IMR-90 (cell line): ENCODE measurements around the gene RHBDF2. TPM values are rescaled to one million over a fixed set of nuclear protein-coding genes. Genes with fewer than 3 reads are reported as not detected.

Experiments used
- ATAC-seq: fragments of 200-7000 bp; cut with Tn5 transposase; 2 replicates; pipeline ENCODE4 v1.9.1; 2020; ENCODE audit warnings: low read depth, mild to moderate bottlenecking, moderate library complexity
- BruUV-seq: library from RNA; stranded (reverse); fragments of 400-500 nt; replicated peaks from 2 replicates; lab custom pipeline; 2021; lab: Mats Ljungman, UMichigan
- CTCF ChIA-PET: fragments of 300-600 bp; formaldehyde crosslinking; extraction: SDS; loops from one replicate; lab custom pipeline; 2021; ENCODE audit warnings: antibody characterized with exemption; lab: Yijun Ruan, JAX
- POLR2A ChIA-PET: fragments of 300-600 bp; sonication (Branson Sonifier 250); formaldehyde crosslinking; loops from one replicate; lab custom pipeline; 2022; ENCODE audit warnings: antibody characterized with exemption; ENCODE audit not compliant: unreplicated experiment; lab: Charles Lee
- DNase-seq: peaks from one replicate; pipeline ENCODE4 v3.0.0; 2013
- H2AFZ ChIP-seq: replicated peaks from 2 replicates; pipeline ENCODE3; 2013; ENCODE audit warnings: low read length, mild to moderate bottlenecking; ENCODE audit not compliant: poor library complexity
- H2AK5ac ChIP-seq: 2 replicates; pipeline ENCODE4 v1.6.1; 2013; ENCODE audit warnings: low read depth, low read length, inconsistent platforms
- H2AK9ac ChIP-seq: replicated peaks from 2 replicates; pipeline ENCODE3; 2013; ENCODE audit warnings: mild to moderate bottlenecking, low read depth, low read length, moderate library complexity; ENCODE audit not compliant: poor library complexity
- H2BK120ac ChIP-seq: 2 replicates; pipeline ENCODE4 v1.6.1; 2013; ENCODE audit warnings: low read depth, low read length, inconsistent platforms
- H2BK15ac ChIP-seq: 3 replicates; pipeline ENCODE4 v1.6.1; 2013; ENCODE audit warnings: low read depth, low read length, inconsistent platforms
- H2BK20ac ChIP-seq: 2 replicates; pipeline ENCODE4 v1.6.1; 2013; ENCODE audit warnings: low read depth, mild to moderate bottlenecking, inconsistent platforms, low read length, moderate library complexity
- H2BK5ac ChIP-seq: 2 replicates; pipeline ENCODE4 v1.6.1; 2013; ENCODE audit warnings: mild to moderate bottlenecking, low read depth, low read length, inconsistent platforms; ENCODE audit not compliant: poor library complexity, severe bottlenecking
- H3K14ac ChIP-seq: replicated peaks from 2 replicates; pipeline ENCODE4 v1.6.1; 2013; ENCODE audit warnings: low read depth, low read length, inconsistent platforms
- H3K18ac ChIP-seq: 2 replicates; pipeline ENCODE4 v1.6.1; 2013; ENCODE audit warnings: low read depth, low read length, control low read depth
- H3K23ac ChIP-seq: 2 replicates; pipeline ENCODE4 v1.6.1; 2013; ENCODE audit warnings: low read depth, low read length, inconsistent platforms
- H3K27ac ChIP-seq: 2 replicates; pipeline ENCODE4 v1.5.1; 2013; ENCODE audit warnings: mild to moderate bottlenecking, control low read depth, low read length; ENCODE audit not compliant: insufficient read depth
- H3K27me3 ChIP-seq: 2 replicates; pipeline ENCODE4 v1.6.1; 2013; ENCODE audit warnings: low read length; ENCODE audit not compliant: control insufficient read depth, insufficient read depth
- H3K36me3 ChIP-seq: 2 replicates; pipeline ENCODE4 v1.6.1; 2013; ENCODE audit warnings: low read length, mixed read lengths; ENCODE audit not compliant: control insufficient read depth, insufficient read depth
- H3K4ac ChIP-seq: 2 replicates; pipeline ENCODE4 v1.6.1; 2013; ENCODE audit warnings: low read depth, low read length, inconsistent platforms
- H3K4me1 ChIP-seq: 2 replicates; pipeline ENCODE4 v1.6.1; 2013; ENCODE audit warnings: low read length, mixed read lengths; ENCODE audit not compliant: control insufficient read depth, insufficient read depth
- H3K4me2 ChIP-seq: 2 replicates; pipeline ENCODE4 v1.6.1; 2013; ENCODE audit warnings: low read depth, mild to moderate bottlenecking, control low read depth, low read length, moderate library complexity
- H3K4me3 ChIP-seq: 2 replicates; pipeline ENCODE4 v1.5.1; 2013; ENCODE audit warnings: low read depth, mild to moderate bottlenecking, control low read depth, low read length, moderate library complexity; ENCODE audit not compliant: insufficient read depth
- H3K56ac ChIP-seq: 2 replicates; pipeline ENCODE4 v1.6.1; 2013; ENCODE audit warnings: low read length, inconsistent platforms; ENCODE audit not compliant: insufficient read depth; ENCODE audit errors: extremely low read depth
- H3K79me1 ChIP-seq, 2 experiments: 2 replicates each; pipeline ENCODE4 v1.6.1; 2013; ENCODE audit warnings: low read length in 2 of 2, inconsistent platforms in 1 of 2, low read depth in 1 of 2
- H3K9ac ChIP-seq: 2 replicates; pipeline ENCODE4 v1.6.1; 2013; ENCODE audit warnings: low read depth, low read length, control low read depth
- H3K9me1 ChIP-seq: 2 replicates; pipeline ENCODE4 v1.6.1; 2013; ENCODE audit warnings: low read length, inconsistent platforms; ENCODE audit not compliant: insufficient read depth
- H3K9me3 ChIP-seq: 2 replicates; pipeline ENCODE4 v1.6.1; 2013; ENCODE audit warnings: low read length; ENCODE audit not compliant: control insufficient read depth, insufficient read depth
- H4K20me1 ChIP-seq: 2 replicates; pipeline ENCODE4 v1.6.1; 2013; ENCODE audit warnings: low read length, inconsistent platforms; ENCODE audit not compliant: insufficient read depth
- H4K5ac ChIP-seq: 2 replicates; pipeline ENCODE4 v1.6.1; 2013; ENCODE audit warnings: mild to moderate bottlenecking, low read depth, low read length, control low read depth
- H4K8ac ChIP-seq, 2 experiments: 2 replicates each; pipeline ENCODE4 v1.6.1; 2013; ENCODE audit warnings: low read depth in 2 of 2, low read length in 2 of 2, control low read depth in 1 of 2, inconsistent platforms in 1 of 2
- H4K91ac ChIP-seq: 2 replicates; pipeline ENCODE4 v1.6.1; 2013; ENCODE audit warnings: low read depth, low read length, inconsistent platforms; ENCODE audit not compliant: insufficient read depth
- CEBPB ChIP-seq: IDR thresholded peaks from 2 replicates; pipeline ENCODE4 v1.6.1; 2012; ENCODE audit warnings: low read depth, low read length, improper control_type of control experiment
- MAFK ChIP-seq: IDR thresholded peaks from 2 replicates; pipeline ENCODE4 v1.6.1; 2012; ENCODE audit warnings: low read depth, low read length, improper control_type of control experiment
- MXI1 ChIP-seq: IDR thresholded peaks from 2 replicates; pipeline ENCODE4 v1.6.1; 2012; ENCODE audit warnings: low read depth, mild to moderate bottlenecking, low read length, moderate library complexity, borderline replicate concordance
- WGBS, 2 experiments: methylation state at CpG; one replicate each; pipeline versions ENCODE4 v1.1.5 to v1.1.7; 2013; ENCODE audit warnings: missing lambda C conversion rate in 2 of 2; ENCODE audit not compliant: insufficient read length in 1 of 2; ENCODE audit errors: extremely low coverage in 2 of 2; 5-methylcytosine and 5-hydroxymethylcytosine counted together
- dilution Hi-C: fragments of 300-500 bp; cut with HindIII; formaldehyde crosslinking; loops from one replicate; pipeline ENCODE4 v1.14.3; 2018; ENCODE audit warnings: low sequenced_read_pairs; ENCODE audit not compliant: unreplicated experiment
- in situ Hi-C: fragments of 300-500 bp; cut with MboI; formaldehyde crosslinking; loops from 3 replicates; pipeline ENCODE4 v1.14.3; 2019; ENCODE audit warnings: low sequenced_read_pairs, inconsistent platforms, mixed read lengths
- intact Hi-C: fragments of 100-400 bp; cut with micrococcal nuclease; formaldehyde crosslinking; loops from 2 replicates; pipeline ENCODE4 v1.10.0; 2022
- polyA plus RNA-seq, 3 experiments: library from polyadenylated mRNA; depleted of rRNA; stranded (reverse); fragments of >200 nt; gene quantifications; 2 replicates each; pipeline ENCODE4 v1.2.3, GENCODE V29; 2012; ENCODE audit warnings: low replicate concordance in 1 of 3
- total RNA-seq: library from RNA; depleted of rRNA; stranded (reverse); fragments of >200 nt; gene quantifications from 2 replicates; pipeline ENCODE4 v1.2.3, GENCODE V29; 2012
- TF ChIP-seq, protein P1 (sequence below): fragments of 150-350 bp; IDR thresholded peaks from 2 replicates; pipeline ENCODE4 v1.6.1; 2016; ENCODE audit warnings: low read depth, mild to moderate bottlenecking, low read length, moderate library complexity, borderline replicate concordance

Gene RHBDF2
- total and polyA plus RNA-seq, 2 of the 4 experiments (the other 2 are of a cell fraction), result 1.3 to 8.3 TPM

DNA sequence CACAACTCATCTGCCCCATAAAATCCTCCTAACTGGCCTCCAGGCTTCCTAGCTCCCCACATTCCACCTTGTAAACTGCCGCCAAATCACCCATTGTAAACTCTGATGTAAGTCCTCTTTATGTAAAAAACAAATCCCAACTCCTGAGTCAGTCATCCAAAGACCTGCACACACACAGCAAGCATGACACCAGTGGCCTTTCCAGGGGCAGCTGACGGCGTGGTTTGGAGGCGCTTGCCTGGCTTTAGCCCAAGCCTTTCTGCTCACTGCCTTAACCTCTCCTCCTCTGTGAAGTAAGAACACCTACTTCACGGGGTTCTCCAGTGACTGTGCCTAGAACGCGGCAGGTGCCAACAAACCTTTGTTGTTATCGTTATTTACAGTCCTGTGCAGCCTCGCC lies 62.3 kb downstream of the RHBDF2 start:
- CTCF ChIA-PET, result interaction anchor here (1.4 kb wide), 1 partner anchor 20 kb away, joined by 3 read pairs; no protein-coding TSS in a partner anchor
- H2AFZ ChIP-seq, result no peak overlapping the region
- no peak overlapping the region for H2BK20ac ChIP-seq
- H3K23ac ChIP-seq, result no peak overlapping the region
- H3K4me2 ChIP-seq, result no peak overlapping the region
- no peak overlapping the region for H3K9ac ChIP-seq
- POLR2A ChIA-PET, result no interaction called here
- H3K56ac ChIP-seq, result no peak overlapping the region
- WGBS, 2 experiments, result 91% methylated on average over 9 of the region's 9 CpGs; no CpG with 5 or more reads in 1 of the 2 experiments
- no peak overlapping the region; the same call in 1 of the 2 replicates for H3K4ac ChIP-seq
- H3K27me3 ChIP-seq, result no peaks in the 10 kb centered on the region
- no peak overlapping the region for H3K14ac ChIP-seq
- no peak overlapping the region for H4K5ac ChIP-seq
- H3K4me1 ChIP-seq, result peaks cover 25% of the 10 kb centered on the region
- H3K9me3 ChIP-seq, result no peaks in the 10 kb centered on the region
- peaks cover 4% of the 10 kb centered on the region; the same call in 1 of the 2 replicates for H3K36me3 ChIP-seq
- H2AK9ac ChIP-seq, result peak overlapping the region; percentile 32
- no peak overlapping the region for H2BK5ac ChIP-seq
- BruUV-seq, result no TSS peak
- peaks cover 47% of the 10 kb centered on the region for H3K9me1 ChIP-seq
- H3K18ac ChIP-seq, result no peak overlapping the region
- no peak overlapping the region for H3K4me3 ChIP-seq
- TF ChIP-seq MAFK (no peak), CEBPB (no peak), MXI1 (no peak)
- TF ChIP-seq, protein P1, sequence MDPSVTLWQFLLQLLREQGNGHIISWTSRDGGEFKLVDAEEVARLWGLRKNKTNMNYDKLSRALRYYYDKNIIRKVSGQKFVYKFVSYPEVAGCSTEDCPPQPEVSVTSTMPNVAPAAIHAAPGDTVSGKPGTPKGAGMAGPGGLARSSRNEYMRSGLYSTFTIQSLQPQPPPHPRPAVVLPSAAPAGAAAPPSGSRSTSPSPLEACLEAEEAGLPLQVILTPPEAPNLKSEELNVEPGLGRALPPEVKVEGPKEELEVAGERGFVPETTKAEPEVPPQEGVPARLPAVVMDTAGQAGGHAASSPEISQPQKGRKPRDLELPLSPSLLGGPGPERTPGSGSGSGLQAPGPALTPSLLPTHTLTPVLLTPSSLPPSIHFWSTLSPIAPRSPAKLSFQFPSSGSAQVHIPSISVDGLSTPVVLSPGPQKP, result no peak
- intact Hi-C loops (no loop called here), in situ Hi-C loops (no loop called here), dilution Hi-C loops (no loop called here)
- ATAC-seq, result no peak
- H3K79me1 ChIP-seq, result peaks cover 40 to 89% of the 10 kb centered on the region in 2 experiments
- H4K91ac ChIP-seq, result no peak overlapping the region
- H3K27ac ChIP-seq, result no peak overlapping the region
- peak; percentile 36 for DNase-seq
- 0 out of 2 replicates have a peak overlapping the region, but pooled peaks have one; percentile 7 for H2AK5ac ChIP-seq
- H2BK120ac ChIP-seq, result no peak overlapping the region
- H4K8ac ChIP-seq, result no peak overlapping the region
- no peak overlapping the region for H2BK15ac ChIP-seq
- H4K20me1 ChIP-seq, result peaks cover 81% of the 10 kb centered on the region
